GM12801 (cell line): ENCODE data around the gene UBE3D.

Experiments used
- TF ChIP-seq, protein P1 (sequence below): IDR thresholded peaks from one replicate; pipeline ENCODE4 v1.5.1; 2011; ENCODE audit warnings: control low read depth; ENCODE audit not compliant: insufficient read length; ENCODE audit errors: extremely low read depth

Gene UBE3D

DNA sequence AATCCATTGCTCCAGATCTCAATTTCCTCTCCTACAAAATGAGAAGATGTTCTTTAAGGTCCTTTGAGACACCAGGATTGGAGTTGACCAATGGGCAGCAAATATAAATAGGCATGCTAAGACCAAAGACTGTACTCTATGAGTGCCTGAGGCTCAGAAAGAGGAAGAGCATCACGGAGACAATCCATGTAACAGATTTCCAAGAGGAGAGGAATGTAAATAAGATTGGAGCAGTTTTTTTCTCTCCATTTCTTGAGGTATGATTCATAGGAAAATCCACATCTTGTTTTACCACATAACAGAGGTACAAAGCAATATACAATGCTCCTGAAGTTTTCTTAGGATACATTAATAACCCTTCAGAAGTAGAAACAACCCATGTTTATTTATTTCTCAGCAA, 109.8 kb downstream of the UBE3D start:
- TF ChIP-seq, protein P1, sequence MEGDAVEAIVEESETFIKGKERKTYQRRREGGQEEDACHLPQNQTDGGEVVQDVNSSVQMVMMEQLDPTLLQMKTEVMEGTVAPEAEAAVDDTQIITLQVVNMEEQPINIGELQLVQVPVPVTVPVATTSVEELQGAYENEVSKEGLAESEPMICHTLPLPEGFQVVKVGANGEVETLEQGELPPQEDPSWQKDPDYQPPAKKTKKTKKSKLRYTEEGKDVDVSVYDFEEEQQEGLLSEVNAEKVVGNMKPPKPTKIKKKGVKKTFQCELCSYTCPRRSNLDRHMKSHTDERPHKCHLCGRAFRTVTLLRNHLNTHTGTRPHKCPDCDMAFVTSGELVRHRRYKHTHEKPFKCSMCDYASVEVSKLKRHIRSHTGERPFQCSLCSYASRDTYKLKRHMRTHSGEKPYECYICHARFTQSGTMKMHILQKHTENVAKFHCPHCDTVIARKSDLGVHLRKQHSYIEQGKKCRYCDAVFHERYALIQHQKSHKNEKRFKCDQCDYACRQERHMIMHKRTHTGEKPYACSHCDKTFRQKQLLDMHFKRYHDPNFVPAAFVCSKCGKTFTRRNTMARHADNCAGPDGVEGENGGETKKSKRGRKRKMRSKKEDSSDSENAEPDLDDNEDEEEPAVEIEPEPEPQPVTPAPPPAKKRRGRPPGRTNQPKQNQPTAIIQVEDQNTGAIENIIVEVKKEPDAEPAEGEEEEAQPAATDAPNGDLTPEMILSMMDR: no peak

- TF ChIP-seq, protein P1: no peak
These were observed 110.6 kb downstream of the UBE3D start for GRCh38 chr6:82954937-82955577.

DNA sequence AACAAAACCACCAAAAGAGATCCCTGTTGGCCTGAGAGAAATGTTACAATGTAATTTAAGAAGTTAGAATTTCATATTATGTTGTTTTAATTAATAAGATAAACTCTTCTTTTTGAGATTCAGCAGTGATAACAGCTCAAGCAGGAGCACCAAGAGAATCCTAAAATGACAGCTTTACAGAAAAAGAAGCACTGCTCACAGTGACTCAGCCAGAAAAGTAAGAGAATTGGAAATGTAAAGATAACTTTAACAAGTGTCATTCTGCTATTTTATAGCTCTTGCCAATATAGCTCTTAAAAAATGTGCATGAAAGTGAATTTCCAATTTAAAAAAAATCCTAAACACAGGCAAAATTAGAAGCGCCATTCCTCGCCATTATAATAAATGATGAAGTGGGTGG, 111.3 kb downstream of the UBE3D start:
- TF ChIP-seq, protein P1: no peak

DNA sequence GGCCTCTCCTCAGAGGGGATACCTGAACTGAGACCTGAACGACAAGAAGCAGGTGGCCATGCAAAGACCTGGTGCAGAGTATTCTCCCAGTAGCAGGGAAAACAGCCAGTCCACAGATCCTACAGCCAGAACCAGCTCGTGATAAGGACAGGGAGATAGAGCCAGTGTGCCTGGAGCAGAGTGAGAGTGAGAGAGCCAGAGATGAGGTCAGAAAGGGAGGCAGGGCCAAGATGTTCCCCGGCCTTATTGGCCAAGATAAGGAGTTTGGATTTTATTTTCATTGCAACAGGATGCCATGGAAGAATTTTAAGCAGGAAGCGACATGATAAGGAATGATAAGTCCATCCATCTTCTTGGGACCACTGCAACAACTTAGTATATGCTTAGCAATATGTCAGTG, 111.8 kb downstream of the UBE3D start:
- TF ChIP-seq, protein P1: no peak

DNA sequence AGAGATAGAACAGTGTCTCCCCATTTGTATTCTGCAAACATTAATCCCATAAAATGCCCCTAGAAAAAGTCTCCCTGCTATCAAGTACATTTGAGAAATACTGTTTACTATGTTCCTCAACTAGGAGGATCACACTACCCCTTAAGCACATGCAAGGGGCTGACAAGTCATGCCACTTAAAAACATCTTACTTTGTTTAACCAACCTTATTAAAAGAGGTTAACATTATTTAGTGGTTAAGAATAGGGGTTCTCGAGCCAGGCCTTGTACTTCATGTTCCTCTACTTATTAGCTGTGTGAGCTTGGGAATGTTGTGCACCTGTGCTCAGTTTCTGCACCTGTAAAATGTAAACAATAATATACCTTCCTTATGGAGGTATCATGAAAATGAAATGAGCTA, 113.7 kb downstream of the UBE3D start:
- TF ChIP-seq, protein P1: no peak

DNA sequence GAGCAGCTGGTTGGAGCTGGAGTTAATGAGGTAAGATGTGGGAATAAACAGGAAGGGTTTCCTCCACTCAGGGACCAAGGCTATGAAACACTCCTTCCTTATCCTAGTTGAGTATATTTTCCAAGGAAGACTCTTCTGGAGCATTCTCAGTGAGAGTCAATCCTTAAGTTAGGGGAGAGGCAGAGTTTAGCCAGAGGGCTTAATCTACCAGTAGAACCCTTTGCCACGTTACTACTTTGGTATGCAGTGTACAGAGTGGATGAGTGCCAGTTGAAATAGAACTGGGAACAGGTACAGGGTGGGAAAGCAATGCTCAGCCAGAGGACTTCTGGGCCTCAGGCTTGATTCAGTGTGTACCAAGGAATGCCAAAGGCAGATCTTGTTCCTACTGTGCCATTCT, 114.3 kb downstream of the UBE3D start:
- TF ChIP-seq, protein P1: no peak

DNA sequence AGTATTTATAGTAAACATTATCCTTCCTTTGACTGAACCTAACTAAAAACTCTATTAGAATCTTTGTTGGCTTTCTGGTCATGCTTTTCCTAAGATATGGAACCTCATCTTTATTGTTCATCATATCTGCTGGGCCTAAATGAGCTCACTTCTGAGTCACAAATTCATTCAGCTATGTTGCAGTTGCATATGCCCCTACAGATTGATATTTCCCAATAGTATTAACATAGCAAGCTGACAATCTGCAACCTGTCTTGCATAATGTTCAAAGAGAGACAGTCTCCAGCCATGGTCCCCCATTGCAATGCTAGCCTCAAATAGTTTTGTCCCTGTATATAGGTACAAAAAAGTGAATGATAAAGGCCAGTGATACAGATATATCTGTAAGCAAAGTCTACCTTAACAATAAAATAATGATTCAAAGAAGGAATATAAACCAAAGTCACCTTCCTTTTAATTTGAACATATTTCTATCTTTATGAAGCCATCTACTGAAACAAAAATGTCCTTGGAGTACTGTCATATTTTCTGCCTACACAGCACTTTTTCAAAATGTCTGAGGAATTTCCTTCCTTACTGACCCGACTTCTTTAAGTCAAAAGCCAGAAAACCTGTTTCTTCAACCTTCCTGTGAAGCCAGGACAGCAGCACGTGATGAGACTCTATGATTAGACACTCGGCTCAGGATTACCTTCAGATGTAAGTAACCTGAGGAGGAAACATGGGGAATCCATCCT, 140.7 kb downstream of the UBE3D start:
- TF ChIP-seq, protein P1: no peak
